HL-60 (cell line): ENCODE data around the gene ARHGAP45.

Experiments
- POLR2AphosphoS5 ChIP-seq: IDR thresholded peaks from 2 replicates; pipeline ENCODE4 v1.6.1; 2012; ENCODE audit warnings: low read depth
- TF ChIP-seq, protein P1 (sequence below): IDR thresholded peaks from one replicate; pipeline ENCODE4 v1.5.1; 2011; ENCODE audit warnings: low read length, control low read depth, inconsistent platforms; ENCODE audit not compliant: insufficient read depth

DNA sequence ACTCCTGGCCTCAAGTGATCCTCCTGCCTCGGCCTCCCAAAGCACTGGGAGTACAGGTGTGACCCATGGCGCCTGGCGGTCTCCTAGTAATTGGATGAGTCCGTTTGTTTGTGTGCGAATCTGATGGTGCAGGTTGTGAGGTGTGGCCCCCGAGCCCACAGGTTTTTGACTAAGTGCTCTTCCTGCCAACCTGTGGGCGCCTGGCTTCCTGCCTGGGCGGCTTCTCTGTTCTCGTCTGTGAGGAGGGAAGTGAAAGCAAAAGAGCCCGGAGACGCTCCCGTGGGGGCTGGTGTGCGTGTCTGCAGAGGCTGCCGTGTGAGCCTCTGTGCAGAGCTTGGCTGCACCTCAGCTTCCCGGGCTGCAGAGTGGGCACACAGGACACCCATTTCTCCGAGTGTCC, 10.0 kb downstream of the ARHGAP45 start:
- no peak for TF ChIP-seq POLR2AphosphoS5
- TF ChIP-seq, protein P1, sequence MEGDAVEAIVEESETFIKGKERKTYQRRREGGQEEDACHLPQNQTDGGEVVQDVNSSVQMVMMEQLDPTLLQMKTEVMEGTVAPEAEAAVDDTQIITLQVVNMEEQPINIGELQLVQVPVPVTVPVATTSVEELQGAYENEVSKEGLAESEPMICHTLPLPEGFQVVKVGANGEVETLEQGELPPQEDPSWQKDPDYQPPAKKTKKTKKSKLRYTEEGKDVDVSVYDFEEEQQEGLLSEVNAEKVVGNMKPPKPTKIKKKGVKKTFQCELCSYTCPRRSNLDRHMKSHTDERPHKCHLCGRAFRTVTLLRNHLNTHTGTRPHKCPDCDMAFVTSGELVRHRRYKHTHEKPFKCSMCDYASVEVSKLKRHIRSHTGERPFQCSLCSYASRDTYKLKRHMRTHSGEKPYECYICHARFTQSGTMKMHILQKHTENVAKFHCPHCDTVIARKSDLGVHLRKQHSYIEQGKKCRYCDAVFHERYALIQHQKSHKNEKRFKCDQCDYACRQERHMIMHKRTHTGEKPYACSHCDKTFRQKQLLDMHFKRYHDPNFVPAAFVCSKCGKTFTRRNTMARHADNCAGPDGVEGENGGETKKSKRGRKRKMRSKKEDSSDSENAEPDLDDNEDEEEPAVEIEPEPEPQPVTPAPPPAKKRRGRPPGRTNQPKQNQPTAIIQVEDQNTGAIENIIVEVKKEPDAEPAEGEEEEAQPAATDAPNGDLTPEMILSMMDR: no peak
